NCI-H2196 (cell line): ENCODE data around the gene PPP6R2.
A peak's percentile ranks its signal among the peaks of the same experiment; 100 is the strongest.

Source experiments
- DNase-seq: peaks from one replicate; lab custom pipeline; 2025; ENCODE audit not compliant: unreplicated experiment; lab: John Stamatoyannopoulos, UW

PPP6R2 gene

DNA sequence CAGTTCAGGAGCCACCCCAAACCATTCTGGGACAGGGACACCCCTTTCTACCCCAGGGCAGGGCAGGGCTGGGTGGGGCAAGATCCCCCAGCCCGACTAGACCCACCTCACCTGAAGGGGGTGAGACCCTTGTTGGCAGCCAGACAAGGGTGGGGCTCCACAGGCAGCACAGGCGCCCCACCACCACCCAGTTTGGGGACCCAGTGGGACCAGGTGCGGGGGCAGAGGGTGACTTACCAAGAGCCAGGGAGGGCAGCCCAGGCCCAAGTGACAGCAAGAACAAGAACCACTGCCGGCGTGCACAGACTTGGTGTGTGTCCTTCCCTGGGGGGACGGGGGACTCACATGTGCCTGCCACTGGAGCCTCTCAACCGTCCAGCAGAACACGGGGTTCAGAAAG, 140.4 kb downstream of the PPP6R2 start:
- no peak for DNase-seq

DNA sequence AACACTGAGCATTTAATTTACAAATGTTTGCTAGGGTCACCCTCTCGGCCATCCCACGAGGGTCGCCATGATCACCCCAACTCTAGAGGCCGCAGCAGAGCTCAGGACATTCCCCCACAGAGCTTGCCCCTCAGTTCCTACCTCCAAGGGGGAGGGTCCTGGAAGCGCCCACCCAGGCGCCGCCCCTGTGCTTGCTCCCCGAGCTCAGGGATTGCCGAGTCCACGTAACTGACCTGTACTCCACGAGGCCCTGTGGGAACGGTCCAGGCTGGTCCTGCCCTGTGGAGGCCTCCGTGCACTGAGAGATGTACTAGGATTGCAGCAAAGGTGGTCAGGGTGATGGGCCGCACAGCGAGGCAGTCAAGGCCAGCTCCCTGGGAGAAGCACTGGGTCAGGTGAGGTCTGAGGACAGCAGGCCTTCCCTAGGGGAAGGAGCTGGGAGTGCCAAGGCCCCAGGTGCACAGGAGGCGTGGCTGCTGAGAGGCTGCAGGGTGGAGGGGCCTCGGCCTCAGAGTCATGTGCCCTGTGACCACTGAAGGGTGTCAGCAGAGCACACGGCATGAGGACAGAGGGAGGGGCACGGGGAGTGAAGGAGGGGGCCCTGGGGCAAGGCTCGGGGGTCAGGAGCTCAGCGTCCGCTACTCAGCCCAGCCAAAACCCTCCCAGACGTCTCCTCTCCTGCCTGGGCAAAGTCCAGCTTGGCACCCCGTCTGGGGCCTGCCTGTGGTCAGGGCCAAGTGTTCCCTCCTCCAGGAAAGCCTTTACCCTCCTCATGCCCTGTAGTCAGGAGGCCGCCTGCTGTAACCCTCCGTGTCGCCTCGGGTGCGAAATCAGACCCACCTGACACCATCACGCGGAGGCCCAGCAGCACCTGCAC, 141.1 kb downstream of the PPP6R2 start:
- DNase-seq, result peak; percentile 48

DNA sequence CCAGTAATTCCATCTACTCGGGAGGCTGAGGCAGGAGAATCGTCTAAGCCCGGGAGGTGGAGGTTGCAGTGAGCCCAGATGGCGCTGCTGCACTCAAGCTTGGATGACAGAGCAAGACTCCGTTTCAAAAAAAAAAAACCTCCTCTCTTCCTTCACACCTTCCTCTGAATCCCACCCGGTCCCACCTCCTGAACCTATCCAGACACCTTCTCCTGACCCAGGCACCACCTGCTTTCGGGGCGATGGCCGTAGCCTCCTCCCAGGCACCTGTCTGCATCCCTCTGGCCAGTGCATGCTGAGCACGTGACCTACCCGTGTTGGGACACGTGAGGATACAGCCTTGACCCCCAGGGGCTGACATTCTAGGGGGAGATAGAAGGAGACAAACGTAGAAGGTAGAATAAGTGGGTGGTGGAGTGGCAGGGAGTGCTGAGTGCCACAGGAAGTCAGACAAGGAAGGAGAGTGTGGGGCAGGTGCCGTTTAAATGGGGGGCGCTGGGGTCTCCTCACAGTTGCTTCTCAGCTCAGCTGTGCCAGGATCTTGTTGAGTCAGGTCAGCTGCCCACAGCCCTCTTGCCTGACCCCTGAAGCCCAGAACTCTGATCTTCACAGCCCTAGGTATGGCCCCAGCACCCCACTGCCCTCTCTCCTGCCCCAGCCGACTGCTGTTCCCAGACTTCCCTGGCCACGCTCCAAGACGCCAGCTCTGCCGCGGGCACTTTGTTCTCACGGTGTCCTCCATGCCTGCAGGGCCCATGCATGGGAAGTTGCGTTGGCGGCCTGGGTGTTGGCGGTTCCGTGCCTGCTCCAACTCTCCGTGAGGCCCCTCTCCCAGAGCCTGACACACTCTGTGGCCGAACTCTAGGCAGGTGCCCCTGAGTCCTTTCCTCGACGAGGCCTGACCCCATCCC, 142.3 kb downstream of the PPP6R2 start:
- no peak for DNase-seq

DNA sequence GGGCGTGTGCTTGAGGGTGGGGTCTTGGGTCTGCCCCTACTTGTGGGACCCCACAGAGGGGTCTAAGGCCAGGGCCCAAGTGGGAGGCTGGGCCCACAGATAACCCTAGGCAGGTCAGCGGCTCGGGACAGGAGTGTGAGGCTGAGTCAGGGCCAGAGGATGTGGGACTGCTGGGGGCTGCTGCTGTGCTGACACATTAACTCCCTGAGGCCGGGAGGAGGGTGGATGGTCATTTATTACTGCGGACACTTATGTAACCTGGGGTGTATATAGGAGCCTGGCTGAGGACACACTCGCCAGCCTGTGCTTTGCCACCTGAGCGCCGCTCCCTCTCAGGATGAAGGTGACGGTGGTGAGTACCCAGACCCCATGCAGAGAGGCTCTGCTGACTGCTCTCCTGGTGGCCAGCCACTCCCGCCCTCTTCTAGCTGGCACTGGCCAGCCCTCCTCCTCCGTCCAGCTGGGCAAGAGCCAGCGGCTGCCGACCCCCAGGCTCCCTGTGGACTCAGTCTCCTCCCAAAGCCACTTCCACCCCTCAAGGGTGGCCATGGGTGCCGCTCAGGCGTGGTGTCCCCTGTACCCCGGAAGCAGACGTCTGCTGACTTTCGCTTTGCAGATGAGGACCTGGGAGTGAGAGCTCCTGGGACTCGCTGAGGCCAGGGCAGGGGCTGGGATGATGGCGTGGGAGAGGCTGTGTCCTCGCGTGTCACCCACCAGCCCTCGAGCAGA, 143.6 kb downstream of the PPP6R2 start, which contains the start of gene MIOX:
Gene MIOX (plus strand): TSS at position 299 of the 729 bp plus-strand sequence. CDS start 39 bp downstream, at position 338.
- no peak for DNase-seq

DNA sequence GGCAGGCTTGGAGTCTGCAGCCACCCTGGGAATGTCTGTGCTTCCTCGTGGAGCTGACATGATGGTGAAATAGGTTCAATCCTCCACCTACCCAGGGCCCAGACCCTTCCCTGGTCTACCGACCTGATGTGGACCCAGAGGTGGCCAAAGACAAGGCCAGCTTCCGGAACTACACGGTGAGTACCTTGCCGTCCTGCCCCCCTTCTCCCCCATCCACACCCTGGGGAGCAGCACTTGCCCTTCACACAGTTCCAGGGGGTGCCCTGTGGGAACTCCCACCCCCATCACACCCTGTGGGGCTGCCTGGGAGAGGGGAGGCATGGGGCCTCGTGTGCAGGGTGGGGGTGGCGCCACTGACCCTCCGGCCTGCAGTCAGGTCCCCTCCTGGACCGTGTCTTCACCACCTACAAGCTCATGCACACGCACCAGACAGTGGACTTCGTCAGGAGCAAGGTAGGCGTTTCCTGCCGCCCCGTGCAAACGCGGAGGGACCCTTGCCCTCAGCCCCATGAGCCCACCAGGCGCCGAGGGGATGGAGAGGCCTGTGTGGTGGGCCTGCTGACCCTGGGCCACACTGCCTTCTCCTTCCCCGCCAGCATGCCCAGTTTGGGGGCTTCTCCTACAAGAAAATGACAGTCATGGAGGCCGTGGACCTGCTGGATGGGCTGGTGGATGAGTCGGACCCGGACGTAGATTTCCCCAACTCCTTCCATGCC, 144.3 kb downstream of the PPP6R2 start:
- DNase-seq, result no peak

DNA sequence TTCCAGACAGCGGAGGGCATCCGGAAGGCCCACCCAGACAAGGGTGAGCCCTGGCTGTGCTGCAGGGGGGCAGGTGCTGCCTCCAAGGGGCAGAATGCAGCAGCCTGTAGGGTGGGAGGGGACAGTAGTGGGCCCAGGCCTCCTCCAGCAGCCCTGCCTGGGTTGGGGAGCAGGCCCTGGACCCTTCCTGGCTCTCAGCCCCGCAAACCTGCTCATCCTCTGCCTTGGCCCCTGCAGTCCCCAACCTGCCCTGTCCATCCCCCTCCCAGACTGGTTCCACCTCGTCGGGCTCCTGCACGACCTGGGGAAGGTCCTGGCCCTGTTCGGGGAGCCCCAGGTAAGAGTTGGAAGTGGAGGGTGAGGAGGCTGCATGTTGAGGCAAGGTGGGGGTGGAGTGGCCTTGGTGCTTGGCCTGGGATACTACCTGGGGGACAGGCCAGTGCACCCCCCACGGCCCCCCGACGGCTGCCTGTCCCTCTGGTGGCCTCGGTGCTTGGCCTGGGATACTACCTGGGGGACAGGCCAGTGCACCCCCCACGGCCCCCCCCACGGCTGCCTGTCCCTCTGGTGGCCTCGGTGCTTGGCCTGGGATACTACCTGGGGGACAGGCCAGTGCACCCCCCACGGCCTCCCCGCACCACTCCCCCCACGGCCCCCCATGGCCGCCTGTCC, 145.0 kb downstream of the PPP6R2 start:
- no peak for DNase-seq

DNA sequence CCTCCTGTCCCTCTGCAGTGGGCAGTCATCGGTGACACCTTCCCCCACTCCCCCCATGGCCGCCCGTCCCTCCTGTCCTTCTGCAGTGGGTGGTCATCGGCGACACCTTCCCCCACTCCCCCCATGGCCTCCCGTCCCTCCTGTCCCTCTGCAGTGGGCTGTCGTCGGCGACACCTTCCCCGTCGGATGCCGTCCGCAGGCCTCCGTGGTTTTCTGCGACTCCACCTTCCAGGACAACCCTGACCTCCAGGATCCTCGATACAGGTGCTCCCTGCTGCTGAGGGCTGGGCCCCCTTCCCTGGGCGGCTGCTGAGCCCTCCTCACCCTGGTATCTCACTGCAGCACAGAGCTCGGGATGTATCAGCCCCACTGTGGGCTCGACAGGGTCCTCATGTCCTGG, 145.8 kb downstream of the PPP6R2 start:
- DNase-seq, result no peak

DNA sequence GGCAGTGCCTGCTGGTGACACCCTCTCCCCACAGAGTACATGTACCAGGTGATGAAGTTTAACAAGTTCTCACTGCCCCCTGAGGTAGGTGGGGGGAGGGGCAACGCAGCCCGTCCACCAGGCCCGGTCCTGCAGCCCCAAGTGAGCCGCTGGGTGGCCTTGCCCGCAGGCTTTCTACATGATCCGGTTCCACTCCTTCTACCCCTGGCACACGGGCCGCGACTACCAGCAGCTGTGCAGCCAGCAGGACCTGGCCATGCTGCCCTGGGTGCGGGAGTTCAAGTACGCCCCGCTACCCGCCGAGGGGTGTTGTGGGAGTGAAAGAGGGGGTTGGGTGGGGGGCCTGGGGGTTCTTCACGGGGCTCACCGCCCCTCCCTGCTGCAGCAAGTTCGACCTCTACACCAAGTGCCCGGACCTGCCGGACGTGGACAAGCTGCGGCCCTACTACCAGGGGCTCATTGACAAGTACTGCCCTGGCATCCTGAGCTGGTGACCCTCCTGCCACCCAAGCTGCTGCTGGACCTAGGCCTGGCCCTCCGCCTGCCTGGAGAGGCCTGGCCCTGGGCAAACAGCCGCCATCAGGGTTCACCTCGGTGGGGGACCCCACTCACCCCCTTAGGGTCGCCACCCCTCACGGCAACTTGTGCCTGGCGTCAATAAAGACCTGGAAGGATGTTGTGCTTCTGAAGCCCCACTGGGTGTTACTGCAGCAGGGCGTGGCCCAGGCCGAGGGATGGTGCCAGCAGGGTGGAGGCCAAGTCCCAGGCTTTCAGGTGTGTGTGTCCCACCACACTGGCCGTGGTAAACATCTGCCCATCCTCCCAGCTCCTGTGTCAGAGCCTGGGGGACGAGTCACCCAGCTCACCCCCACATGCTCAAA, 146.5 kb downstream of the PPP6R2 start:
- DNase-seq, result no peak

DNA sequence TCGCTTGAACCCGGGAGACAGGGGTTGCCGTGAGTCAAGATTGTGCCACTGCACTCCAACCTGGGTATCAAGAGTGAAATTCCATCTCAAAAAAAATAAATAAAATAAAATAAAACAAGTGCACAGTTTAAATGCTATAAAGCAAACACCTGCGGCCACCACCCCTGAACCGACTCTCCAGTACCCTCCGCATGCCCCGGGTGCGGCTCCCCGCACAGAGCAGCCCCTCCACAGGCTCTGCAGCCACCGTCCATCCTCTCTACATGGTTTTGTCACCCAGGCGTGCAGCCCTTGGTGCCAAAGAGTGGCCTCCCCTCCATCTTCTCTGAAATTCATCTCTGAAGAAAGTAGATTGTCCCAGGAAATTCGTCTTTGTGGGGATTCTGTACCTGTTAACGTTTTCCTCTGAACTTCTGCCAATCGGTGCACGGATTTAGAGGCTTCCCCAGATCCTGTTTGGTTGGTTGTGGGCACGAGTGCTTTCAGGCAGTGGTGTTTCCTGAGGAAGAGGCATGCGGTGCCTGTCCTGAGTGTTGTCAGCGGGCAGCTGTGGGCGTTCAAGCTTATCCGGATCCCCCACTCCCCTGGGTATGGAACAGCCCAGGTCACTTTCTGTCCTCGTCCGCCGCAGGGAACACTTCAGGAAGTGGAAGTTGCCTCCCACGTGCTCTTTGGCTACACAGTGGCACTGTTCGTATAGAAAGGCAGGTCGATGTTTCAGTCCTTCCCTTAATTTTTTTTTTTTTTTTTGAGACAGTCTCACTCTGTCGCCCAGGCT, 147.6 kb downstream of the PPP6R2 start:
- no peak for DNase-seq
